Stimulated activated CD4-positive, alpha-beta T cell treated with anti-CD3 and anti-CD28 coated beads, Interleukin-2, amount 100 ng/mL, for 48 hours (primary cell): ENCODE results near the gene SLC22A7.
A peak's percentile ranks its signal among the peaks of the same experiment; 100 is the strongest.

Experiments
- DNase-seq, 2 donors: peaks; one replicate each; pipeline ENCODE4 v3.0.0-alpha.2; 2020

The SLC22A7 gene, protein sequence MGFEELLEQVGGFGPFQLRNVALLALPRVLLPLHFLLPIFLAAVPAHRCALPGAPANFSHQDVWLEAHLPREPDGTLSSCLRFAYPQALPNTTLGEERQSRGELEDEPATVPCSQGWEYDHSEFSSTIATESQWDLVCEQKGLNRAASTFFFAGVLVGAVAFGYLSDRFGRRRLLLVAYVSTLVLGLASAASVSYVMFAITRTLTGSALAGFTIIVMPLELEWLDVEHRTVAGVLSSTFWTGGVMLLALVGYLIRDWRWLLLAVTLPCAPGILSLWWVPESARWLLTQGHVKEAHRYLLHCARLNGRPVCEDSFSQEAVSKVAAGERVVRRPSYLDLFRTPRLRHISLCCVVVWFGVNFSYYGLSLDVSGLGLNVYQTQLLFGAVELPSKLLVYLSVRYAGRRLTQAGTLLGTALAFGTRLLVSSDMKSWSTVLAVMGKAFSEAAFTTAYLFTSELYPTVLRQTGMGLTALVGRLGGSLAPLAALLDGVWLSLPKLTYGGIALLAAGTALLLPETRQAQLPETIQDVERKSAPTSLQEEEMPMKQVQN

GRCh38 chr6:43297644-43298564, at the start of gene SLC22A7:
SLC22A7 (plus strand) TSS chr6:43298260; CDS start chr6:43298359, 99 bp downstream.
- no peak for DNase-seq

DNA sequence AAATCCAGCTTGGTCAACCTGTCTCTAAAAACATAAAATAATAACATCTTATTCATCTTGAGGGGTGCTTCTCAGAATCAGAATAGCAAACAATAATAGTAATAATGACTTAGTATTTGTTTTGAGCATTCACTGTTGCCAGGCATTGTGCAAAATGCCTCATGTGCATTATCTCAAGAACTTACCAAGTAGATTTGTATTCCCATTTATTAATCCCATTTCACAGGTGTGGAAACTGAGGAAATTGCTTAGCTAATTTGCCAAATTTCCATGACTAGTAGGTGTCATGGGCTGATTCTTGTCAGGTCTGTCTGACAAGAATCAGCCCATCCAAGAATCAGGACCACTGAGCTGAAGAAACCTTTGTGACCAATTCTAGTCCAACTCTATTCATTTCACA, 49.3 kb upstream of the SLC22A7 start:
- no peak for DNase-seq

DNA sequence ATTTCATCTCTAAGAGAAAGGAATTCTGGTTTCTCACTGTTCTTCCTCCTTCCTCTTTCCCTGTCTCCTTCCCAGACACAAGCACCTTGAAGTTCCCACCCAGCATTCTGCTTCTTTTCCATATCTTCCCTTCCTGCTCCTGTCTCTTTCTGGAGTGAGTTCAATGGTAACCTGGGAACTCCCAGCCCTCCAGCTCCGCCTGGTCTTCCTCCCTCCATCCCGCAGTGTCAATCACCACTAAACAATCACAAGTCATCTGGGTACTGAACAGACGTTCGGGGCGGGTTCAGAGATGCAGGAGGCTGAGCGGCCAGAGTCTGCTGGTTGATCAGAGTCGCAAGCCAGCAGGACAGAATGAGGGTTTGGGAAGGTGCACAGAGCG, 47.1 kb upstream of the SLC22A7 start:
- DNase-seq = no peak

GRCh38 chr6:43253401-43253800, 44.7 kb upstream of the SLC22A7 start:
- DNase-seq = no peak

GRCh38 chr6:43254138-43254817, 43.8 kb upstream of the SLC22A7 start:
- no peak for DNase-seq

- DNase-seq = no peak
Measured at GRCh38 chr6:43254846-43255245, 43.2 kb upstream of the SLC22A7 start.

DNA sequence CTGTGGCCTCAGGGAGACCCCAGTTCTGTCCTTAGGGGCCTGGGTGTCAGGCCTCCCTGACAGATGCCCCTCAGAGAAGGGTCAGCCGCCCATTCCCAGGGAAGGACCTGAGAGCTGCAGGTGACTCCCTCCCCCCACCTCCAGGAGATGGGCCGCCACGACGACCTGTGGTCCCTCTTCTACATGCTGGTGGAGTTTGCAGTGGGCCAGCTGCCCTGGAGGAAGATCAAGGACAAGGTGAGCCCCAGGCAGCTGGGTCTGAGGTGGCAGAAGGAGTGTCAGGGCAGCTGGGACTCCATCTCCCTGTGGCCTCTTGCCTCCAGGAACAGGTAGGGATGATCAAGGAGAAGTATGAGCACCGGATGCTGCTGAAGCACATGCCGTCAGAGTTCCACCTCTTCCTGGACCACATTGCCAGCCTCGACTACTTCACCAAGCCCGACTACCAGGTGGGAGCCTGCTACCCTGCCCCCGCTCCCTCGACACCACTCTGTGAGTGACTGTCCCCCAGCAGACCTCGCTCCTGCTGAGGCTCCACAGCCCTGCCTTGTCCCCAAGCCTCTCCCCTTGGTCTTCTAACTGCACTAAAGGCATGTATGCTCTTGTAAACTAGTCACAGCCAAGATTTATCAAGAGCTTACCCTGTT, 42.5 kb upstream of the SLC22A7 start:
- DNase-seq = no peak

DNA sequence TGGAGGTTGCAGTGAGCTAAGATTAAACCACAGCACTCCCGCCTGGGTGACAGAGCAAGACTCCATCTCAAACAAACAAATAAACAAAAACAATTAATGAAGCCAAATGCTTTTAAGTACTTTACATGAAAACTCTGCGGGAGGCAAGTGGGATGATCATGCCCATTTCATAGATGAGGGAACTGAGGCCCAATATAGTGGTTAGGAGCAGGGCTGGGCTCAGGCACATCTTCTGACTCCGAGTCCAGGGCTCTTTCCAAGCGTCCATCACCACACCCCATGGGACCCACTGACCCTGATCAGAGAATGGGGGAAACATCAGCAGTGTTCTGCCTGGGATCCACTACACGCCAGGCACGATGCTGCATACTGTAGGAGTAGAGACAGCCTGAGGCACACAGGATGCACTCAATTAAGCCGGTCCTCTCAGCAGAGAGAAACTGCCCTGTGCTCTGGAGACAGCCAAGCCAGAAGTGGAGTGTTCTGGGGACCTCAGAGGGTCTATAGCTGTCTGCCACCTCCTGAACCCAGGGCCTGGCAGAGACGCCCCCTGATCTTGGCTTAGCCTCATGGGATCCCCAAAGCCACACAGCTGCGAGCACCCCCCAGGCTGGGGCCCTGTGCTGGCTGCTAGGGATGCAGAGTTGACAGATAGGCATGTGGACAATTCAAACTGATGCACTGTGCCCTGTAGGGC, 41.2 kb upstream of the SLC22A7 start:
- DNase-seq = no peak

DNA sequence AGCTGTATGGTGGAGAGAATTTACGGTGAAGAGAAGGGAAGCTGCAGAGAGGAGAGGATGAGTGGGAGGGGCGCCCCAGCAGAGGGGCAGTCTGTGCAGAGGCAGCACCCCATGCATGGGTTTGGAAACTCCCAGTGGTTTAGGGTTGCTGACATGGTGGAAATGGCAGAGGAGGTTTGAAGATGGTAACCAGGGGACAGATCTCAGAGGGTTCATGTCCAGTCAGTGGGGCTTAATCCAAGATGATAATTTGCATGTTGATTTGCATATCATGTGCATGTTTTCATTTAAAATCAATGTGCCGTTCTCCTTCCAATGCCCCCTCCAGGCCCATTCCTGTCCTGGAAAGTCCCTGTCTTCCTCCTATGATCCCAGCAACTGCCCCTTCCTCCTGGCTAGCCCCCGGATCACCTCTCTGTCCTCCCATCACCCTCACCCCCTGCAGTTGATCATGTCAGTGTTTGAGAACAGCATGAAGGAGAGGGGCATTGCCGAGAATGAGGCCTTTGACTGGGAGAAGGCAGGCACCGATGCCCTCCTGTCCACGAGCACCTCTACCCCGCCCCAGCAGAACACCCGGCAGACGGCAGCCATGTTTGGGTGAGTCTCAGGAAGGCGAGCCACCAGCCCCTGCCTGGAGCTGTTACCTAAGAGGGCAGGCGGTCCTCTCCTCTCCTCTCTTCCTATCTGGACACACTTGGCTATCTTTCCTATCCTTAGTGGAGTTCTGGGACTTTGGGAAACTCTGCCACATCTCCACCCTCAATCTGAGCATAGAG, 40.5 kb upstream of the SLC22A7 start:
- DNase-seq = no peak

DNA sequence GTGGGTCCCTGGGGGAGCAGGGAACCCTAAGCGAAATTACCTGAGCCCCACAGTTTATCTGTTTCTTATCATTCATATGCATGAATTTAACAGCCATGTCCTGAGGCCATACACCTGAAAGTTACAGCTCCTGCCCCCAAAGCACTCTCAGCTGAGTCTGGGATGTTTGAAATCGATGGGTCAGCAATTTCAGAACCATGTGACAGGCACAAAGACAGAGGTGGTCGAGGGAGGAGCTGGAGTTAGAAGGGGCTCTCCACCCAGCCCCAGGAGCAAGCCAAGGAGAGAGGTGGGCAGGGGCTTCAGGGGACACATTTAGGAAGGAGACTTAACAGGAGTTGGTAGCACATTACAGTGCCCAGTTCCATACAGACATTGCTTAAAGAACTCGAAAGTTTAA, 39.9 kb upstream of the SLC22A7 start:
- no peak for DNase-seq

DNA sequence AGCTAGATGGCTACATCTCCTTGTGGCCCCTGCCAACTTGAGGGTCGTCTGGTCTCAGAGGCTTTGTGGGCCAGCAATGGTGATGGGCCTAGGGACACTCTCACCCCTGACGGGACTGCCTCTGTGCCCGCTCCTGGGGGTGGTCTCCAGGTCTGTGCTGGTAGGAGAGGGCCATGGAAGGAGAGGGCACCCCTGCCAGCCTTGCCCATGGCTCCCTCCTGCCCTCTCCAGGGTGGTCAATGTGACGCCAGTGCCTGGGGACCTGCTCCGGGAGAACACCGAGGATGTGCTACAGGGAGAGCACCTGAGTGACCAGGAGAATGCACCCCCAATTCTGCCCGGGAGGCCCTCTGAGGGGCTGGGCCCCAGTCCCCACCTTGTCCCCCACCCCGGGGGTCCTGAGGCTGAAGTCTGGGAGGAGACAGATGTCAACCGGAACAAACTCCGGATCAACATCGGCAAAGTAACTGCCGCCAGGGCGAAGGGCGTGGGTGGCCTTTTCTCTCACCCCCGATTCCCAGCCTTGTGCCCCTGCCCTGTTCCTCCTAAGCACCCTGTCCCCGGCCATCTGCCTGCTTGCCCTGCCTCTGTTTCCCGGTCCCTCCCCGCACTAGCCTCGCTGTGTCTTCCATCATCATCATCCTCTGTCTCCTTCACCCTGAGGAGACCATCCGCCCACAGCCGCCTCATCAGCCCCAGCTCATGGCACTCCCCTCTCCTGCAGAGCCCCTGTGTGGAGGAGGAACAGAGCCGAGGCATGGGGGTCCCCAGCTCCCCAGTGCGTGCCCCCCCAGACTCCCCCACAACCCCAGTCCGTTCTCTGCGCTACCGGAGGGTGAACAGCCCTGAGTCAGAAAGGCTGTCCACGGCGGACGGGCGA, 39.0 kb upstream of the SLC22A7 start:
- no peak for DNase-seq

DNA sequence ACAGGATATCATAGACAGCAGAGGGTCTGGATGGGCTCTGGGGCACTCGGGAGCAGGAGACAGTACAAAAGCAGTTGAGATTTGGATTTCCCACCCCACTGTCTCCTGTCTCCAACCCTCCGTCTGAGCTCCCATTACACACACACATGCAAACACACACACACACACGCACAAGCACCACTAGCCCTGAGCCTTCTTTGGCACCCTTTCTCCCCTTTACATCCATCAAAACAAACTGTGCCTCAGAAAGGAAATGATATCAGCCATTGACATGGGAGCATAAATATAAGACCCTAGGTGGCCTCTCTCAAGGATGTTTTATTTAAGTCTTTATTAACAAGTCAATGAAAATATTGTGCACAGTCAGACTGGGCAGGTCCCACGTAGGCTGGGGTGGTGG, 37.3 kb upstream of the SLC22A7 start:
- no peak for DNase-seq

DNA sequence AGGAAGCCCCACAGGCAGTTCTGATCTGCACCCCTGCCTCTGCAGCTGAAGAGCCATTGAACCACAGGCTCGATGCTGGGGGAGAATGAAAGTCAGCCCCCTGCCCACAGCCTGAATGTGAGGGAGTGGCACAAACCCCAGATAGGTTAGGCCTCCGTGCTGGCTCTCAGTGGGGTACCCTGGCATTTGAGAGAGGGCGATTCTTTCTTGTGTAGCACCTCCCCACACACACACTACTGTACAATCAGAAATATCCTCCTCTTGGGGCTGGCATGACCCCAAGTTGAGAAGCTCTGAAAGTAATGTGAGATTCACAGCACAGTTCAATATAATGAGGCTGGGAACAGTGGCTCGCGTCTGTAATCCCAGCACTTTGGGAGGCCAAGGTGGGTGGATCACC, 36.9 kb upstream of the SLC22A7 start:
- DNase-seq = no peak

DNA sequence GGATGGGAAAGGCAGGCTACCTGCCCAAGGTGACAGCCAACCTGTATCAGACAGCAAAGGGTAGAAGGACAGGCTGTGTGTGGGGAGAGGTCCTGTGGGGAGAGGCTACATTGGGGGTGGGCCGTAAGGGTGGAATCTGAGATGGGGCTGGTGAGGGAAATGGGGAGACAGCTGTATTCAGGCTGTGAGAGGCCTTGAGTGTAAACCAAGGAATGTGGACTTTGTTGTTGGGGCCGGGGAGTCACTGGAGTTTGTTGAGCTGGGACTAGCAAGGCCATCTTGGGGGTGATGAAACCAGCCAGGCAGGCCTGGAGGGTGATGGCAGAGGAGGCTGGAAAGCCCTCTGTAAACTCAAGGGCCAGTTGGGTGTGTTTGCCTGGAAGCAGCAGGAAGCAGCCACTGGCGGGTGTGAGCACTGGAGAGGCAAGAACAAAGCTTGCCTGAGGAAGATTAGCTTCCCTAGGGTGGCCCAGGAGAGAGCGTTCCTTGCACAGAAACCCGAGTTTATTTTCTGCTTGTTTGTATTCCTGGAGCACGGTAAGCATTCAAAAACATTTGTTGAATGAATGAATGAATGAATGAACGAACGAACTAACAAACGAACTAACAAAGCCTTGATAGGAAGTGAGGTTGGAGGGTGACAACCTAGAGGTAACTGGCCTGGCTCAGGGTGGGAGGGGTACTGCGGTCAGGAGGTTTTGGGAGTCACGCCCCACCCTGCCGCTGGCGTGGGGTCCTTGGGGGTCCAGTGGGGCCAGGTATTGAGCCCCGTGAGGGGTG, 35.9 kb upstream of the SLC22A7 start:
- DNase-seq = no peak

DNA sequence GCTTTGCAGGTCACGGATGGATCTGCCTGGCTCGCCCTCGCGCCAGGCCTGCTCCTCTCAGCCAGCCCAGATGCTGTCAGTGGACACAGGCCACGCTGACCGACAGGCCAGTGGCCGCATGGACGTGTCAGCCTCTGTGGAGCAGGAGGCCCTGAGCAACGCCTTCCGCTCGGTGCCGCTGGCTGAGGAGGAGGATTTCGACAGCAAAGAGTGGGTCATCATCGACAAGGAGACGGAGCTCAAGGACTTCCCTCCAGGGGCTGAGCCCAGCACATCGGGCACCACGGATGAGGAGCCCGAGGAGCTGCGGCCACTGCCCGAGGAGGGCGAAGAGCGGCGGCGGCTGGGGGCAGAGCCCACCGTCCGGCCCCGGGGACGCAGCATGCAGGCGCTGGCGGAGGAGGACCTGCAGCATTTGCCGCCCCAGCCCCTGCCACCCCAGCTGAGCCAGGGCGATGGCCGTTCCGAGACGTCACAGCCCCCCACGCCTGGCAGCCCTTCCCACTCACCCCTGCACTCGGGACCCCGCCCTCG, 35.2 kb upstream of the SLC22A7 start:
- DNase-seq = no peak

GRCh38 chr6:43263314-43264178, 34.5 kb upstream of the SLC22A7 start:
- peak; percentile 68 to 76 for DNase-seq

- DNase-seq = no peak
Measured at GRCh38 chr6:43264599-43265145, 33.4 kb upstream of the SLC22A7 start.

DNA sequence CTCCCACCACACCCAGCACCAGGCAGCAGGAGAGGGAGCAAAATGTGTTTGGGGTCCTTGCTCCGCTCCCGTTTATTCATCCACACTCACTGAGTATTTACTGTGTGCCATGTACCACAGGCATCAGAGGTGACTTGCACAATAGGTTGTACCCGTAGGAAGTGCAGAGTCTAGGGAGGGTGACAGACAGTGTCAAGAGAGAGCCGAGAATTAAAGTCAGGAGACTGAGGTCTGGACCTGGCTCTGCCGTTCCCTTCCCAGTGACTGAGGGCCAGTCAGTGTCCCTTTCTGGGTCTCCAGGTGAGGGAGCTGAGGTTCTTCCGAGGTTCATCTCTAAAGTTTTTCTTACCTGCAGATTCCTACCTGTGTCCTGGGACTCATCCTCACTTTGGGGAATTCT, 32.5 kb upstream of the SLC22A7 start:
- no peak for DNase-seq
